T1000 (cell line): Measurements from ENCODE around the gene CHMP4B.
A peak's percentile ranks its signal among the peaks of the same experiment; 100 is the strongest.

ENCODE experiments used
- DNase-seq: peaks from one replicate; lab custom pipeline; 2025; ENCODE audit warnings: mixed read lengths; lab: John Stamatoyannopoulos, UW

Gene CHMP4B

GRCh38 chr20:33840160-33840559, 29.0 kb downstream of the CHMP4B start:
- no peak for DNase-seq

GRCh38 chr20:33840759-33841435, 29.7 kb downstream of the CHMP4B start:
- no peak for DNase-seq

- no peak for DNase-seq
These were observed 30.3 kb downstream of the CHMP4B start for GRCh38 chr20:33841436-33841799.

GRCh38 chr20:33842346-33842745, 31.2 kb downstream of the CHMP4B start:
- no peak for DNase-seq

GRCh38 chr20:33843050-33843449, 31.9 kb downstream of the CHMP4B start:
- DNase-seq = no peak

- DNase-seq = no peak
These were observed 32.7 kb downstream of the CHMP4B start for GRCh38 chr20:33843854-33844253.

GRCh38 chr20:33846291-33846935, 35.3 kb downstream of the CHMP4B start:
- no peak for DNase-seq

GRCh38 chr20:33847006-33847405, 35.9 kb downstream of the CHMP4B start:
- DNase-seq = no peak

- no peak for DNase-seq
These were observed 37.2 kb downstream of the CHMP4B start for GRCh38 chr20:33848391-33848790.

GRCh38 chr20:33850159-33850558, 39.0 kb downstream of the CHMP4B start:
- DNase-seq = no peak

GRCh38 chr20:33851842-33852466, 40.8 kb downstream of the CHMP4B start:
- no peak for DNase-seq

GRCh38 chr20:33852626-33853506, 41.7 kb downstream of the CHMP4B start:
- no peak for DNase-seq

- DNase-seq = no peak
These were observed 42.3 kb downstream of the CHMP4B start for GRCh38 chr20:33853507-33853813.

- no peak for DNase-seq
These were observed 46.8 kb downstream of the CHMP4B start for GRCh38 chr20:33857722-33858563.

- DNase-seq = no peak
These were observed 47.5 kb downstream of the CHMP4B start for GRCh38 chr20:33858666-33859065.

GRCh38 chr20:33859157-33859695, 48.1 kb downstream of the CHMP4B start:
- no peak for DNase-seq

GRCh38 chr20:33859751-33860150, 48.6 kb downstream of the CHMP4B start:
- no peak for DNase-seq

GRCh38 chr20:33861458-33861857, 50.3 kb downstream of the CHMP4B start:
- no peak for DNase-seq

GRCh38 chr20:33862709-33863403, 51.7 kb downstream of the CHMP4B start:
- peak; percentile 25 for DNase-seq

- no peak for DNase-seq
These were observed 52.5 kb downstream of the CHMP4B start for GRCh38 chr20:33863440-33864323.
